OCI-LY1 (cell line): ENCODE data around the gene EEFSEC.

ENCODE experiments used
- EZH2 ChIP-seq: fragments of 200-600 bp; sonication (generic), shearing (Covaris generic); IDR thresholded peaks from 2 replicates; pipeline ENCODE4 v1.8.0; 2017; ENCODE audit warnings: borderline replicate concordance, mixed run types, mild to moderate bottlenecking, antibody characterized with exemption, low read length, moderate library complexity, mixed read lengths
- TF ChIP-seq, protein P1 (sequence below): fragments of 200-600 bp; sonication (generic), shearing (Covaris generic); IDR thresholded peaks from 2 replicates; pipeline ENCODE4 v1.5.1; 2017; ENCODE audit warnings: mild to moderate bottlenecking, antibody characterized with exemption, low read length, moderate library complexity, mixed read lengths

DNA sequence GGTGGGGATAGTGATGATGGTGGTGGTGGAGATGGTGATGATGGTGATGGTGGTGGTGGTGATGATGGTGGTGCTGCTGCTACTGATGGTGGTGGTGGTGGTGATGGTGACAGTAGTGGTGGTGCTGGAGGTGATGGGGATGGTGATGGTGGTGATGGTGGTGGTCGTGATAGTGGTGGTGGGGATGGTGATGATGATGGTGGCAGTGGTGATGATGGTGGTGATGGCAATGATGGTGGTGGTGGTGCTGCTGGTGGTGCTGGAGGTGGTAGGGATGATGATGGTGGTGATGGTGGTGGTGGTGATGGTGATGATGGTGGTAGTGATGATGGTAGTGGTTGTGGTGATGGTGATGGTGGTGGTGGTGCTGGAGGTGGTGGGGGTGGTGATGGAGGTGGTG lies 292.1 kb downstream of the EEFSEC start:
- TF ChIP-seq, protein P1, sequence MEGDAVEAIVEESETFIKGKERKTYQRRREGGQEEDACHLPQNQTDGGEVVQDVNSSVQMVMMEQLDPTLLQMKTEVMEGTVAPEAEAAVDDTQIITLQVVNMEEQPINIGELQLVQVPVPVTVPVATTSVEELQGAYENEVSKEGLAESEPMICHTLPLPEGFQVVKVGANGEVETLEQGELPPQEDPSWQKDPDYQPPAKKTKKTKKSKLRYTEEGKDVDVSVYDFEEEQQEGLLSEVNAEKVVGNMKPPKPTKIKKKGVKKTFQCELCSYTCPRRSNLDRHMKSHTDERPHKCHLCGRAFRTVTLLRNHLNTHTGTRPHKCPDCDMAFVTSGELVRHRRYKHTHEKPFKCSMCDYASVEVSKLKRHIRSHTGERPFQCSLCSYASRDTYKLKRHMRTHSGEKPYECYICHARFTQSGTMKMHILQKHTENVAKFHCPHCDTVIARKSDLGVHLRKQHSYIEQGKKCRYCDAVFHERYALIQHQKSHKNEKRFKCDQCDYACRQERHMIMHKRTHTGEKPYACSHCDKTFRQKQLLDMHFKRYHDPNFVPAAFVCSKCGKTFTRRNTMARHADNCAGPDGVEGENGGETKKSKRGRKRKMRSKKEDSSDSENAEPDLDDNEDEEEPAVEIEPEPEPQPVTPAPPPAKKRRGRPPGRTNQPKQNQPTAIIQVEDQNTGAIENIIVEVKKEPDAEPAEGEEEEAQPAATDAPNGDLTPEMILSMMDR = no peak
- TF ChIP-seq EZH2 = no peak
